Measurements from ENCODE around the gene IGF2BP3. TPM values are rescaled to one million over a fixed set of nuclear protein-coding genes. Genes with fewer than 3 reads are reported as not detected.

Gene IGF2BP3
- total RNA-seq, 5 donors from 2014 or later (not counting 1 experiment from before 2014, with no cell fraction given): 0.46 to 1.9 (median 0.55) TPM; not detected in 1

GRCh38 chr7:23449941-23450340 lies 20.4 kb downstream of the IGF2BP3 start:
- ChIA-PET CTCF (no interaction called here), POLR2A (interaction anchor here in 1 of 2 donors (0.7 kb wide), 1 partner anchor 159 kb away, joined by 3 read pairs; no protein-coding TSS in a partner anchor)
- Mint-ChIP-seq H3K36me3 (no peaks in the 10 kb centered on the region), H3K4me1 (no peaks in the 10 kb centered on the region), H3K4me3 (no peak overlapping the region), H3K27me3 (peaks cover 38 to 42% of the 10 kb centered on the region in 2 donors), H3K27ac (no peak overlapping the region), H3K9me3 (no peaks in the 10 kb centered on the region)
- Histone ChIP-seq H3K9me3 (no peaks in the 10 kb centered on the region), H3K27me3 (replicated peaks in 1 of 2; ENCODE audit: control insufficient read depth in 2 of 2, extremely low read depth in 1 of 2, insufficient read depth in 2 of 2, low read length in 1 of 2) (peaks cover 0 to 31% of the 10 kb centered on the region in 2 experiments), H3K4me1 (ENCODE audit: control insufficient read depth in 1 of 2, extremely low read depth in 1 of 2, insufficient read depth in 2 of 2, low read length in 2 of 2) (peaks cover 0 to 5% of the 10 kb centered on the region in 2 experiments), H3K36me3 (ENCODE audit: control insufficient read depth in 2 of 2, extremely low read depth in 1 of 2, insufficient read depth in 1 of 2, low read length in 1 of 2) (no peaks in the 10 kb centered on the region), H3K27ac (ENCODE audit: low read length) (no peak overlapping the region), H3K4me3 (ENCODE audit: control insufficient read depth in 1 of 2, extremely low read depth in 1 of 2, low read length in 1 of 2) (no peak overlapping the region)
- 62% methylated on average over 2 of the region's 3 CpGs for WGBS (ENCODE audit: insufficient coverage)
- no peak for DNase-seq
- ATAC-seq (replicated peaks in 1 of 4): no peak

- Mint-ChIP-seq H3K36me3 (no peaks in the 10 kb centered on the region), H3K27me3 (peaks cover 21 to 26% of the 10 kb centered on the region in 2 donors), H3K4me3 (no peak overlapping the region), H3K4me1 (no peaks in the 10 kb centered on the region), H3K27ac (no peak overlapping the region), H3K9me3 (no peaks in the 10 kb centered on the region)
- Histone ChIP-seq H3K27me3 (replicated peaks in 1 of 2; ENCODE audit: control insufficient read depth in 2 of 2, extremely low read depth in 1 of 2, insufficient read depth in 2 of 2, low read length in 1 of 2) (peaks cover 0 to 15% of the 10 kb centered on the region in 2 experiments), H3K27ac (ENCODE audit: low read length) (no peak overlapping the region), H3K4me3 (ENCODE audit: control insufficient read depth in 1 of 2, extremely low read depth in 1 of 2, low read length in 1 of 2) (no peak overlapping the region), H3K4me1 (ENCODE audit: control insufficient read depth in 1 of 2, extremely low read depth in 1 of 2, insufficient read depth in 2 of 2, low read length in 2 of 2) (peaks cover 0 to 5% of the 10 kb centered on the region in 2 experiments), H3K9me3 (no peaks in the 10 kb centered on the region), H3K36me3 (ENCODE audit: control insufficient read depth in 2 of 2, extremely low read depth in 1 of 2, insufficient read depth in 1 of 2, low read length in 1 of 2) (no peaks in the 10 kb centered on the region)
- WGBS (ENCODE audit: insufficient coverage): no CpG with 5 or more reads among the region's 5 CpGs
- POLR2A ChIA-PET: no interaction called here
- CTCF ChIA-PET: no interaction called here
- ATAC-seq (replicated peaks in 1 of 4) (no peak), DNase-seq (no peak)
These were observed 25.0 kb downstream of the IGF2BP3 start for GRCh38 chr7:23445326-23445725.

- no peak for ATAC-seq (replicated peaks in 1 of 4)
- CTCF ChIA-PET: no interaction called here
These were observed 26.3 kb downstream of the IGF2BP3 start for GRCh38 chr7:23443974-23444373.

GRCh38 chr7:23438171-23438570 lies 32.1 kb downstream of the IGF2BP3 start:
- H3K27me3 Mint-ChIP-seq: peaks cover 20 to 22% of the 10 kb centered on the region in 2 donors
- Histone ChIP-seq H3K36me3 (ENCODE audit: control insufficient read depth in 2 of 2, extremely low read depth in 1 of 2, insufficient read depth in 1 of 2, low read length in 1 of 2) (no peaks in the 10 kb centered on the region), H3K27ac (ENCODE audit: low read length) (no peak overlapping the region), H3K4me3 (ENCODE audit: control insufficient read depth in 1 of 2, extremely low read depth in 1 of 2, low read length in 1 of 2) (no peak overlapping the region), H3K9me3 (no peaks in the 10 kb centered on the region), H3K4me1 (ENCODE audit: control insufficient read depth in 1 of 2, extremely low read depth in 1 of 2, insufficient read depth in 2 of 2, low read length in 2 of 2) (peaks cover 0 to 2% of the 10 kb centered on the region in 2 experiments), H3K27me3 (replicated peaks in 1 of 2; ENCODE audit: control insufficient read depth in 2 of 2, extremely low read depth in 1 of 2, insufficient read depth in 2 of 2, low read length in 1 of 2) (peaks cover 0 to 7% of the 10 kb centered on the region in 2 experiments)
- H3K4me1 Mint-ChIP-seq: no peaks in the 10 kb centered on the region
- H3K27ac Mint-ChIP-seq: no peak overlapping the region
- no peak overlapping the region for H3K4me3 Mint-ChIP-seq
- no peak for DNase-seq
- ATAC-seq (replicated peaks in 1 of 4): no peak
- H3K9me3 Mint-ChIP-seq: no peaks in the 10 kb centered on the region
- CTCF ChIA-PET: no interaction called here
- WGBS (ENCODE audit: insufficient coverage): 89% methylated on average over 4 of the region's 4 CpGs
- H3K36me3 Mint-ChIP-seq: no peaks in the 10 kb centered on the region
- POLR2A ChIA-PET: no interaction called here

More at GRCh38 chr7:23443974-23444373, 26.3 kb downstream of the IGF2BP3 start:
- Mint-ChIP-seq H3K27me3 (peaks cover 23 to 25% of the 10 kb centered on the region in 2 donors), H3K4me1 (no peaks in the 10 kb centered on the region), H3K4me3 (no peak overlapping the region), H3K27ac (no peak overlapping the region), H3K36me3 (no peaks in the 10 kb centered on the region), H3K9me3 (no peaks in the 10 kb centered on the region)
- POLR2A ChIA-PET: no interaction called here
- no peak overlapping the region for H3K27ac ChIP-seq (ENCODE audit: low read length)
- no peaks in the 10 kb centered on the region for H3K36me3 ChIP-seq (ENCODE audit: control insufficient read depth in 2 of 2, extremely low read depth in 1 of 2, insufficient read depth in 1 of 2, low read length in 1 of 2)
- H3K4me3 ChIP-seq (ENCODE audit: control insufficient read depth in 1 of 2, extremely low read depth in 1 of 2, low read length in 1 of 2): no peak overlapping the region
- no peaks in the 10 kb centered on the region for H3K4me1 ChIP-seq (ENCODE audit: control insufficient read depth in 1 of 2, extremely low read depth in 1 of 2, insufficient read depth in 2 of 2, low read length in 2 of 2)
- no peaks in the 10 kb centered on the region for H3K9me3 ChIP-seq
- DNase-seq: no peak
- peaks cover 0 to 8% of the 10 kb centered on the region in 2 experiments for H3K27me3 ChIP-seq (replicated peaks in 1 of 2; ENCODE audit: control insufficient read depth in 2 of 2, extremely low read depth in 1 of 2, insufficient read depth in 2 of 2, low read length in 1 of 2)
- WGBS (ENCODE audit: insufficient coverage): no CpG with 5 or more reads among the region's 1 CpG

- Histone ChIP-seq H3K27ac (ENCODE audit: low read length) (no peak overlapping the region), H3K4me1 (ENCODE audit: control insufficient read depth in 1 of 2, extremely low read depth in 1 of 2, insufficient read depth in 2 of 2, low read length in 2 of 2) (peaks cover 0 to 18% of the 10 kb centered on the region in 2 experiments), H3K4me3 (ENCODE audit: control insufficient read depth in 1 of 2, extremely low read depth in 1 of 2, low read length in 1 of 2) (no peak overlapping the region), H3K27me3 (replicated peaks in 1 of 2; ENCODE audit: control insufficient read depth in 2 of 2, extremely low read depth in 1 of 2, insufficient read depth in 2 of 2, low read length in 1 of 2) (peaks cover 0 to 11% of the 10 kb centered on the region in 2 experiments), H3K9me3 (no peaks in the 10 kb centered on the region), H3K36me3 (ENCODE audit: control insufficient read depth in 2 of 2, extremely low read depth in 1 of 2, insufficient read depth in 1 of 2, low read length in 1 of 2) (no peaks in the 10 kb centered on the region)
- no peak for DNase-seq
- Mint-ChIP-seq H3K4me1 (no peaks in the 10 kb centered on the region), H3K27me3 (peaks cover 23 to 31% of the 10 kb centered on the region in 2 donors), H3K27ac (no peak overlapping the region), H3K9me3 (no peaks in the 10 kb centered on the region), H3K36me3 (no peaks in the 10 kb centered on the region), H3K4me3 (no peak overlapping the region)
- CTCF ChIA-PET: no interaction called here
- ATAC-seq (replicated peaks in 1 of 4): no peak
- WGBS (ENCODE audit: insufficient coverage): 100% methylated on average over 1 of the region's 5 CpGs
- POLR2A ChIA-PET: no interaction called here
These were observed 36.0 kb downstream of the IGF2BP3 start for GRCh38 chr7:23434147-23434917.

- Histone ChIP-seq H3K9me3 (no peaks in the 10 kb centered on the region), H3K4me3 (ENCODE audit: control insufficient read depth in 1 of 2, extremely low read depth in 1 of 2, low read length in 1 of 2) (no peak overlapping the region), H3K27me3 (replicated peaks in 1 of 2; ENCODE audit: control insufficient read depth in 2 of 2, extremely low read depth in 1 of 2, insufficient read depth in 2 of 2, low read length in 1 of 2) (peaks cover 0 to 7% of the 10 kb centered on the region in 2 experiments), H3K4me1 (ENCODE audit: control insufficient read depth in 1 of 2, extremely low read depth in 1 of 2, insufficient read depth in 2 of 2, low read length in 2 of 2) (peaks cover 0 to 18% of the 10 kb centered on the region in 2 experiments), H3K27ac (ENCODE audit: low read length) (no peak overlapping the region), H3K36me3 (ENCODE audit: control insufficient read depth in 2 of 2, extremely low read depth in 1 of 2, insufficient read depth in 1 of 2, low read length in 1 of 2) (no peaks in the 10 kb centered on the region)
- Mint-ChIP-seq H3K4me1 (no peaks in the 10 kb centered on the region), H3K27me3 (peaks cover 23 to 29% of the 10 kb centered on the region in 2 donors), H3K9me3 (no peaks in the 10 kb centered on the region), H3K36me3 (no peaks in the 10 kb centered on the region), H3K4me3 (no peak overlapping the region), H3K27ac (no peak overlapping the region)
- ATAC-seq (replicated peaks in 1 of 4): no peak
- POLR2A ChIA-PET: no interaction called here
- CTCF ChIA-PET: interaction anchor here (0.5 to 1.4 kb wide), 4 partner anchors 74 to 280 kb away, joined by 3 to 4 read pairs (median 3); no protein-coding TSS in a partner anchor
- DNase-seq: no peak
- 67% methylated on average over 1 of the region's 7 CpGs for WGBS (ENCODE audit: insufficient coverage)
These were observed 38.5 kb downstream of the IGF2BP3 start for GRCh38 chr7:23431702-23432199.

All from T-cell (primary cell).